IPS-15b (cell line): ENCODE data around the gene CDX1.

Experiments
- H3K27me3 ChIP-seq: one replicate; pipeline ENCODE4 v1.6.1; 2013; ENCODE audit warnings: low read length; ENCODE audit not compliant: control insufficient read depth, insufficient read depth
- H3K36me3 ChIP-seq: one replicate; pipeline ENCODE4 v1.6.1; 2013; ENCODE audit warnings: low read length; ENCODE audit not compliant: control insufficient read depth, insufficient read depth
- H3K4me1 ChIP-seq: one replicate; pipeline ENCODE4 v1.6.1; 2013; ENCODE audit warnings: mild to moderate bottlenecking, low read length; ENCODE audit not compliant: control insufficient read depth, insufficient read depth
- H3K4me3 ChIP-seq: one replicate; pipeline ENCODE4 v1.5.1; 2013; ENCODE audit warnings: low read depth, low read length
- H3K9ac ChIP-seq: one replicate; pipeline ENCODE4 v1.6.1; 2013; ENCODE audit warnings: low read depth, mild to moderate bottlenecking, low read length
- H3K9me3 ChIP-seq: one replicate; pipeline ENCODE4 v1.6.1; 2013; ENCODE audit warnings: mild to moderate bottlenecking, low read length; ENCODE audit not compliant: control insufficient read depth, insufficient read depth

The CDX1 gene

DNA sequence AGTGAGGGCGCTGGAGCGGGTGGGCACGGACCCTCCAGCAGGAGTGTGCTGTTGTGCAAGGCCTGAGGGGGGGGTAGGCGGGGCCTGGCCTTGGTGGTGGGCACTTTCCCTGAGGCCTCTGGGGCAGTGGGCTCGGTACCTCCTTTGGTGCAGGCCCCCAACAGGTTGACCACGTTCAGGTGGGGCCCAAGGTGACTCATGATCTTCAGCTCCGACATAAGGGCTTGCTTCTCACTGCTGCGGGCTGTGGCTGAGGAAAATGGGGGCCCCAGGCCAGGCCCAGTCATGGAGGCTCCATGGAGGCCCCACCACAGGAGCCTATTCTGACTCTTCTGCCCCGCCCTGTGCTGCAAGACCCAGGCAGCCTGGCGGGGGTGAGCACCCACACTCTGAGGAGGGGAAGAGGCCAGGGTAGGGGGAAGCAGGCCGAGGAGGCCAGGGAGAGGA is 42.4 kb upstream of the CDX1 start:
- H3K9me3 ChIP-seq = no peaks in the 10 kb centered on the region
- peaks cover 7% of the 10 kb centered on the region for H3K27me3 ChIP-seq
- H3K36me3 ChIP-seq = no peaks in the 10 kb centered on the region
- H3K9ac ChIP-seq = no peak overlapping the region
- no peaks in the 10 kb centered on the region for H3K4me1 ChIP-seq
- H3K4me3 ChIP-seq = no peak overlapping the region

DNA sequence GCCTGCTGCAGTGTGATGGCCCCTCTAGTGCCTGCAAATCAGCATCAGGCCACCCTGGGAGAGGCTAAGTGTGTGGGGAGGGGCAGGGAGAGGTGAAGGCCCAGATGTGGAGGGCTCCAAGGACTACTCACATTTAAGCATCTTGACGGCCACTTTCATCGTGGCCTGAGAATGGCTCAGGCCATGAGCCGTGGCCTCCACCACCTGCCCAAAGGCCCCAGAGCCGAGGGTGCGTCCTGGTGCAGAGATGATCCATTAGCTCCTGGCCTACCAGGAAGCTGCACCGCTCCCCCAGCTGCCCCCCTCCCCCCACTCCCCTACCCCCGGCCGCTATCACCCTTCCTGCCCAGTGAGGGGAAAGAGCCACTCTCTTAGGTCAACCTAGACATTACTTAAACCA is 42.0 kb upstream of the CDX1 start:
- no peaks in the 10 kb centered on the region for H3K4me1 ChIP-seq
- no peaks in the 10 kb centered on the region for H3K36me3 ChIP-seq
- no peak overlapping the region for H3K4me3 ChIP-seq
- H3K27me3 ChIP-seq = peaks cover 11% of the 10 kb centered on the region
- no peaks in the 10 kb centered on the region for H3K9me3 ChIP-seq
- H3K9ac ChIP-seq = no peak overlapping the region

DNA sequence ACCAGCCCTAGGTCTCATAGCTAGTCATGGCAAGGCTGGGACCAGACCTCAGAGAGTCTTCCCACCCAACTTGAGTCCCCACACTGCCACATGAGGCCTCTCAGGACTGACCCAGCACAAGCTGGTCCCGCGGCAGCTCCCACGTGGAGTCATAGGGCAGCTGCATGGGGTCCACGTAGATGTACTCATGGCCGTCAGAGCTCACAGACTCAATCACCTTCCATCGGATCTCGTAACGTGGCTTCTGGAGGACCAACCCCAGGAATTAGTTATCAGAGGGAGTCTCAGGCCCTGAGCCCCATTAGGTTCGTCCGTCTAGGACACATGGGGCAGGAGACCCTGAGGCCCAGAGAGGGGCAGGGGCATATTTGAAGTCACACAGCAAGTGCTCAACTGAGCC is 41.2 kb upstream of the CDX1 start:
- Histone ChIP-seq H3K9ac (no peak overlapping the region), H3K9me3 (no peaks in the 10 kb centered on the region), H3K36me3 (no peaks in the 10 kb centered on the region)

DNA sequence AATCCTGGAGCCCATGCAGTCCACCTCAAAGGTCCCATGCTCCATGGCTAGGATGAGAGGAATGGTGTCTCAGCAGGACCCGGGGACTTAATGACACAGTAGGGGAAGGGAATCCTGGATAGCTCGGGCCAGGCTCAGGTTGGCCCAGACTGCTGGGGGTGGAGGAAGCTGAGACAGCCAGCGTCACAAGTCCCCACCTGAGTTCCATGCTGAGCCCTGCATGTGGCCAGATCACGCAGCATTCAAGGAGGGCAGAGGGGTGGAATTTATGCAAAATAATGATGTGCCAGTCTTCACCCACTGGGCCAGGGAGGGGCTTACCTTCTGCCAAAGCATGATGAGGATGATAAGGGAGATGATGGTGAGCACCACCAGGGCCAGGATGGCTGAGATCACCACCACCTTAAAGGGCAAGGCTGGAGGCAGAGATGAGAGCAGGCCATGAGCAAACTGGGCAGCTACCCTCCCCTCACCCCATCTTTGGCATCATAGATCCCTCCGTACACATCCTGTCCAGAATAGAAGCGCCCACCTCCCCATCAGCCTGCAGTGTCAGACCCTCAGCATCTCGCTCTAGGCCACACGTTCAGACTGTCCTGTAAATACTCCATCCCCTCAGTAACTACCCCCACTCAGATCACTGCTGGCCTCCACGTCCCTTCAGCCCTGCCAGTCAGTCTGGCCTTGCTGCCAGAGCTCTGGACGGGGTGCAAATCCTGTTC is 40.2 kb upstream of the CDX1 start:
- Histone ChIP-seq H3K9ac (no peak overlapping the region), H3K4me1 (peaks cover 12% of the 10 kb centered on the region), H3K36me3 (no peaks in the 10 kb centered on the region), H3K27me3 (peaks cover 15% of the 10 kb centered on the region), H3K4me3 (no peak overlapping the region), H3K9me3 (no peaks in the 10 kb centered on the region)

More for the DNA sequence above, 41.2 kb upstream of the CDX1 start:
- H3K27me3 ChIP-seq = peaks cover 11% of the 10 kb centered on the region
- peaks cover 3% of the 10 kb centered on the region for H3K4me1 ChIP-seq
- no peak overlapping the region for H3K4me3 ChIP-seq

DNA sequence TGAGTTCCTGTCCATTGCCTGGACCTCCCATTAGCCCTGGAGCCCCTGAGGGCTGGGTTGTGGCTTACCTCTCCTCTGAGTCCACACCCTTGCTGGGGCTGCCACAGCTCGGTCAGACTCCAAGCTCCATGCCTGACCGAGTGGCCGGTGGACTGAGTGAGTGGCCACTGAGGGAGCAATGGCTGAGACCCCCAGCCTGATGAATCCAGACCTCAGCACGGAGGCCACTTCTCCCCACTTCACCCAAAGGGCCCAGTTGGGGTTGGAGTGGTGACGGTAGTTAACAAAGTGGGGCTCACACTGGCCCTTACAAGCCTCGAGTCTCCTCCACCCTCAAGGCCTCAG is 39.7 kb upstream of the CDX1 start:
- Histone ChIP-seq H3K4me1 (peaks cover 12% of the 10 kb centered on the region), H3K27me3 (peaks cover 18% of the 10 kb centered on the region), H3K9ac (no peak overlapping the region), H3K4me3 (no peak overlapping the region), H3K36me3 (no peaks in the 10 kb centered on the region), H3K9me3 (no peaks in the 10 kb centered on the region)

DNA sequence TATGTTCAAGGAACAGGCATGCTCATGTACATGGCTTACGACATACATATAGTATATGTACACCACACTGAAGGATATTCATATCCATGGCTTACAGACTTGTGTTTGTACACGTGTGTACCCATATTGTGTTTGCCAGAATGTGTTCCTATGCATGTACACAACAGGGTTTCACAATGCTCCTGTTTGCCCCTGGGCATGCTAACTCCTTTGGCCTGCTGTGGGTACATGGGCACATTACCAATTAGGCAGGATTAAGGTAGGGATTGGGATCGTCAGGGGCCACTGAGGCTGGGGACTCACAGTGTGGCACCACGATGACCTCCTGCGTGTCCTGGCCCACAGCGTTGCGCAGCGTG is 37.1 kb upstream of the CDX1 start:
- H3K9ac ChIP-seq = no peak overlapping the region
- no peaks in the 10 kb centered on the region for H3K9me3 ChIP-seq
- H3K4me1 ChIP-seq = peaks cover 12% of the 10 kb centered on the region
- no peak overlapping the region for H3K4me3 ChIP-seq
- H3K27me3 ChIP-seq = peaks cover 35% of the 10 kb centered on the region
- H3K36me3 ChIP-seq = no peaks in the 10 kb centered on the region

DNA sequence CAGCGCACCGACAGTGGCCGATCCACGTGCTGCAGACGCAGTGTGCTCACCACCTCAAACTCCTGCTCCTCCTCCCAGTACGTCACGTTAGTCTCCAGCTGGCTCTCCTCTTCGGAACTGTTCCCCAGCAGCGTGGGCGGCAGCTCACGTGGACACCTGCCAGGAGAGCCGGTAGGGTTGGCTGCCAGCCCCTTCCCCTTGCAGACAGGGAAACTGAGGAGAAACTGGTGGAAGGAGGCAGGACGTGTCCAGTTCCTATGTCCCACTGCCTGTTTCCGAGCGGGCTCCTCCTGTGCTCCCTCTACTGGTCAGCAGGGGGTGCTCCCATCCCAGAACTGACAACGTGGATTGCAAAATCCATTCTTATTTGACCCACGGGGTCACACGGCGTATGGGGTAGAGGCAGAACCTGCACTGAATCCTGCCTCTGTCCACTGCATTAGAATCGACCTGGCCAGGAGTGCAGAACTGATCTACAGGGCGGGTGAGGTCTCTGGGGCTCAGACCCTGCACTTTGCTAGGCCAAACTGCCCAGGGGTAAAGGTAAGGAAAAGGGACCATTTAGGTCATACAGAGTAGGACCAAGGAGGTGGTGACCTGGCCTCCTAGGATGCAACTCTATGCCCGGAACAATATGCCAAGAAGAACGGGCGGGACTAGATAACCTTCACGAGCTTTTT is 36.6 kb upstream of the CDX1 start:
- H3K9me3 ChIP-seq = no peaks in the 10 kb centered on the region
- no peaks in the 10 kb centered on the region for H3K36me3 ChIP-seq
- H3K27me3 ChIP-seq = peaks cover 41% of the 10 kb centered on the region
- H3K4me3 ChIP-seq = no peak overlapping the region
- H3K4me1 ChIP-seq = peaks cover 12% of the 10 kb centered on the region
- no peak overlapping the region for H3K9ac ChIP-seq

DNA sequence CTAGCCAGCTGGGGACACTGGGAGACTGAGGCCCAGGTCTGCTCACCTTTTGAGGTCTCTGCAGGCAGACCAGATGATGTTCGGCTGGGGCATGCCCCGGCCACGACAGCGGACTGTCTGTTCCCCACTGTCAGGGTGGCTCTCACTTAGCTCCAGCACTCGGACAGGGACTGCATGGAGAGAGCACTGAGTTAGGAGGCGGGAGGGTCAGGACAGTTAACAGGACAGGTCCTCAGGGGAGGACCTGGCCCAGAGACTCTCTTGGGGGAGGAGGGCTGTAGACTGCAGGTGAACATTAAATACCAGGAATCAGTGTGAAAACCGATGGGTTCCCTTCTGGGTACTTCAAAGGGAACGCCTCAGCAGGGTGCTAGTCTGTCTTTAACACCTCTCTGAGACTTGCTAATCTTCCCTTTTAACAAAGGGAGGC is 36.1 kb upstream of the CDX1 start:
- Histone ChIP-seq H3K36me3 (no peaks in the 10 kb centered on the region), H3K9ac (no peak overlapping the region), H3K27me3 (peaks cover 45% of the 10 kb centered on the region), H3K4me1 (peaks cover 12% of the 10 kb centered on the region), H3K4me3 (no peak overlapping the region), H3K9me3 (no peaks in the 10 kb centered on the region)

DNA sequence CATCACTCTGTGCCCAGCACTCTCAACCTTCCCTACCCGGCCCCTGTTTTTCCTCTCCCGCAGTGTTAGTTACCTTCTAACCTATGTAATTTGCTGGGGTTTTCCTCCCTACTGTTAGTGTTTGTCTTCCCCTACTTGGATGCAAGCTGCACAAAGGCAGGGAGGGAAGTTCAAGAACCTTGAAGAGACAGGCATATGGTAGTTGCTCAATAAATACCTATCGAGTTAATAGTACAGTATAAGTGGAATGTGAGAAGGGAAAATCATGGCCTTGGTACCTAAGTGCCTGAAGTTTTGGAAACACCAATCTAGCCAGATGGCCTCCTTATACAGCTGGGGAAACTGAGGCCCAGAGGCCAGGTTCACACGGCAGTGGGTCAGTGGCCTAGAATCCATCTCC is 35.1 kb upstream of the CDX1 start:
- Histone ChIP-seq H3K9me3 (no peaks in the 10 kb centered on the region), H3K36me3 (no peaks in the 10 kb centered on the region), H3K4me1 (peaks cover 12% of the 10 kb centered on the region), H3K9ac (no peak overlapping the region), H3K27me3 (peaks cover 47% of the 10 kb centered on the region), H3K4me3 (no peak overlapping the region)

DNA sequence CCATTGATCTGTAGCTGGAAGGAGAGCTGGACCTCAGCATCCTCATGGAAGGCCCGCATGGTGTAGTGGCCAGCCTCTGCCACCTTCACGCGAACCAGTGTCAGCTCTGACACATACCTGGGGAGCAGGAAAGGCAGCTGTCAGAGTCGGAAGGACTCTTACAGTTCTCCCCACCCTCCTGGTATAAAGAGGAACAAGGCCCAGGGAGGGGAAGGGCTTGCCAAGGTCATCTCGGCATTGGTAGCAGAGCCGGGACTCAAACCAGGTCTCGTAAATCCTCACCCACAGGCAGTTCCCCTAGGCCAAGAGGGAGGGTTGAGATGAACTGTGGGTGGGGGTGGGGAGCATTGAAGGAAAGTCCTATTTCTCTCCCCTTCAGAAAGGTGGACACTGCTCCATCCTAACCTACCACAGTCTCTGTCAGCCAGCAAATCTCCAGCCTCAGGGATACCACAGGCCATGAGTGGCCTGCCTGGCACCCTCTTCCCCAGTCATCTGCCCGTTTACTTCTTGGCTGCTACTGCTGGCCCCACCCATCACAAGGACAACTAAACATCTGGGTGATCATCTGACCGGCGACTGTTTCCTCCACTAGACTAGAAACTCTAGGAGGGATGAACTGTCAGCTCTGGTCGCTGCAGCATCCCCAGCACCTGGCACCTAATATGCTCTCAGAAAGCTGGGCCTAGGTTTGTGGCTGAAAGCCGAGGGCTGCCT is 34.4 kb upstream of the CDX1 start:
- Histone ChIP-seq H3K36me3 (no peaks in the 10 kb centered on the region), H3K4me1 (peaks cover 12% of the 10 kb centered on the region), H3K9ac (no peak overlapping the region), H3K9me3 (no peaks in the 10 kb centered on the region), H3K4me3 (no peak overlapping the region), H3K27me3 (peaks cover 47% of the 10 kb centered on the region)

DNA sequence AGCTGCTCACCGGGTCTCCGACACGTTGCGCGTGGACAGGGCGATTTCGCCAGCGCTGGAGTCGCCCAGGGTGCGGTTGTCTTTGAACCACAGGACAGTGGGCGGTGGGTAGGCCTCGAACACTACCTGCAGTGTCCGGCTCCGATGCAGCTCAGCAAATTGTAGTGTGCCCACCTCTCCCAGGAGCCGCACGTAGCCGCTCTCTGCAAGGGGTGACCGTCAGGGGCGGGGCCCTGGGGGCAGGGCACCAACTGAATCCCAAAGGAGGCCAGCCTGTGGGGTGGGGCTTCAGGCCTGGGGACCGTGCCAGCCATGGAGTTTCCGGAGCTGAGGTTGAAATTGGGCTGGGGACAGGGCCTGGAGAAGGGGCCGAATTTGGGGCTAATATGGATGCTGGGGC is 33.8 kb upstream of the CDX1 start:
- Histone ChIP-seq H3K4me3 (no peak overlapping the region), H3K9ac (no peak overlapping the region), H3K36me3 (no peaks in the 10 kb centered on the region), H3K9me3 (no peaks in the 10 kb centered on the region), H3K27me3 (peaks cover 47% of the 10 kb centered on the region), H3K4me1 (peaks cover 12% of the 10 kb centered on the region)
